Measurements from ENCODE around the gene RBM23. TPM values are rescaled to one million over a fixed set of nuclear protein-coding genes. Genes with fewer than 3 reads are reported as not detected.

RBM23 gene
- polyA plus RNA-seq, 3 donors, result 76.7 to 89.7 (median 85.7) TPM

DNA sequence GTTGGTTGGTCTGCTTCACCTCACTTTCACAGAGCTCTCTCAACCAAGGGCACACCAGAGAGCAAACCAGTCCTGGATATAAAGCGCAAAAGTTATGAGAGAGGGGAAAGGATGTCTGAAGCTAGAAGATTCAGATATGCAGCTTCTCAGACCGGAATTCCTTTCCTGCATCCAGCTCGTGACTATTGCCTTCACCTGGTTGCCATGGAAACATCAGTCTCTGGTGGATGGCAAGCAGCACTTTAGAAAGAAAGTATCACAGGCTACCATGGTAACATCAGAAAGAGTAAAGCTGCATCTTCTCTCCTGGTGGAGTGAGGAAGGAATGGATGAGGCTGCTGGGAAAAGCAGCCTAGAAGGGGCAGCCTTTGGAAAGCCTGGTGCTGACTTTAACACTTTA, 22.2 kb downstream of the RBM23 start:
- H3K27me3 Mint-ChIP-seq (ENCODE audit: low read depth in 3 of 3), result no peaks in the 10 kb centered on the region
- Histone ChIP-seq H3K9ac (ENCODE audit: insufficient read depth, low read length, poor library complexity, severe bottlenecking) (no peak overlapping the region), H3K4me2 (replicated peaks; ENCODE audit: extremely low read depth, low read length, poor library complexity, severe bottlenecking) (no peak overlapping the region), H3K27ac (ENCODE audit: low read depth in 1 of 2, low read length in 2 of 2) (no peak overlapping the region), H3K9me3 (replicated peaks in 1 of 2; ENCODE audit: control insufficient read depth in 1 of 2, insufficient read depth in 1 of 2, low read length in 2 of 2) (no peaks in the 10 kb centered on the region), H2AFZ (ENCODE audit: insufficient read depth, low read depth, low read length, poor library complexity, severe bottlenecking) (no peak overlapping the region), H3K4me1 (ENCODE audit: control insufficient read depth in 1 of 2, insufficient read depth in 2 of 2, low read length in 2 of 2) (no peaks in the 10 kb centered on the region), H3K79me2 (ENCODE audit: insufficient read depth, low read length) (no peaks in the 10 kb centered on the region), H3K36me3 (replicated peaks in 1 of 2; ENCODE audit: control insufficient read depth in 1 of 2, insufficient read depth in 2 of 2, low read length in 2 of 2) (peaks cover 31 to 78% of the 10 kb centered on the region in 2 donors), H3K4me3 (replicated peaks in 1 of 3; ENCODE audit: low read depth in 2 of 3, low read length in 3 of 3) (no peak overlapping the region), H3K27me3 (ENCODE audit: control insufficient read depth in 2 of 2, insufficient read depth in 2 of 2, low read length in 2 of 2) (no peaks in the 10 kb centered on the region), H4K20me1 (ENCODE audit: insufficient read depth, low read length) (peaks cover 3% of the 10 kb centered on the region)
- no peak overlapping the region for H3K4me3 Mint-ChIP-seq
- TF ChIP-seq, protein P1, sequence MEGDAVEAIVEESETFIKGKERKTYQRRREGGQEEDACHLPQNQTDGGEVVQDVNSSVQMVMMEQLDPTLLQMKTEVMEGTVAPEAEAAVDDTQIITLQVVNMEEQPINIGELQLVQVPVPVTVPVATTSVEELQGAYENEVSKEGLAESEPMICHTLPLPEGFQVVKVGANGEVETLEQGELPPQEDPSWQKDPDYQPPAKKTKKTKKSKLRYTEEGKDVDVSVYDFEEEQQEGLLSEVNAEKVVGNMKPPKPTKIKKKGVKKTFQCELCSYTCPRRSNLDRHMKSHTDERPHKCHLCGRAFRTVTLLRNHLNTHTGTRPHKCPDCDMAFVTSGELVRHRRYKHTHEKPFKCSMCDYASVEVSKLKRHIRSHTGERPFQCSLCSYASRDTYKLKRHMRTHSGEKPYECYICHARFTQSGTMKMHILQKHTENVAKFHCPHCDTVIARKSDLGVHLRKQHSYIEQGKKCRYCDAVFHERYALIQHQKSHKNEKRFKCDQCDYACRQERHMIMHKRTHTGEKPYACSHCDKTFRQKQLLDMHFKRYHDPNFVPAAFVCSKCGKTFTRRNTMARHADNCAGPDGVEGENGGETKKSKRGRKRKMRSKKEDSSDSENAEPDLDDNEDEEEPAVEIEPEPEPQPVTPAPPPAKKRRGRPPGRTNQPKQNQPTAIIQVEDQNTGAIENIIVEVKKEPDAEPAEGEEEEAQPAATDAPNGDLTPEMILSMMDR (IDR thresholded peaks at IDR 0.05), result no peak
- H3K9me3 Mint-ChIP-seq, result no peaks in the 10 kb centered on the region
- no peak for DNase-seq
- peaks cover 56 to 71% of the 10 kb centered on the region in 2 donors for H3K36me3 Mint-ChIP-seq
- WGBS (ENCODE audit: insufficient coverage), result 93% methylated on average over 2 of the region's 3 CpGs
- peak overlapping the region in 2 of 7 donors; percentile 18 to 80 for H3K27ac Mint-ChIP-seq
- intact Hi-C loops (cut with micrococcal nuclease), result no loop called here
- peaks cover 2% of the 10 kb centered on the region for H3K4me1 Mint-ChIP-seq

DNA sequence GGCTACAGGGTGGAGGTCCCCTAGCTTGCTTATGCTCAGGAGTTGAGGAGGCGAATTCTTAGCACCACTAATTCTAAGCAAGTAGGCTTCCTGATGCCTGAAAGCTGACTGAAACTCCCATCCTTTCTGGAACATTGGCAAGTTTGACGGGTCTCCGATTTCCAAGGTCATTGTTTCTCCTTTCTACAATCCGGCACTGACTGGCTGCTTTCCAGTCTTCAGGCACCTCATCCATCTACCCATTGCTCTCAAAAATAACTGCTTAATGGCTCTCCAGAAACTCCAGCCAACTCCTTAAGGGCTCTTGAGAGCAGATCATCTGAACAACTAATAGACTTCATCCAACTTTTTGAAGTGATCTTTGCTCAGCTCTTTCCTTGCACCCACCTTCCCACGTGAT, 22.6 kb downstream of the RBM23 start:
- peaks cover 2% of the 10 kb centered on the region for H3K4me1 Mint-ChIP-seq
- WGBS (ENCODE audit: insufficient coverage), result 96% methylated on average over 5 of the region's 5 CpGs
- H3K9me3 Mint-ChIP-seq, result no peaks in the 10 kb centered on the region
- H3K4me3 Mint-ChIP-seq, result no peak overlapping the region
- no peaks in the 10 kb centered on the region for H3K79me2 ChIP-seq (ENCODE audit: insufficient read depth, low read length)
- no peaks in the 10 kb centered on the region for H3K27me3 Mint-ChIP-seq (ENCODE audit: low read depth in 3 of 3)
- TF ChIP-seq, protein P1 (IDR thresholded peaks at IDR 0.05), result no peak
- intact Hi-C loops (cut with micrococcal nuclease), result no loop called here
- H3K27ac Mint-ChIP-seq, result peak overlapping the region in 3 of 7 donors; percentile 1 to 80 (median 52)
- H3K4me1 ChIP-seq (ENCODE audit: control insufficient read depth in 1 of 2, insufficient read depth in 2 of 2, low read length in 2 of 2), result no peaks in the 10 kb centered on the region
- H3K4me3 ChIP-seq (replicated peaks in 1 of 3; ENCODE audit: low read depth in 2 of 3, low read length in 3 of 3), result no peak overlapping the region
- H3K9ac ChIP-seq (ENCODE audit: insufficient read depth, low read length, poor library complexity, severe bottlenecking), result no peak overlapping the region
- no peak overlapping the region for H3K27ac ChIP-seq (ENCODE audit: low read depth in 1 of 2, low read length in 2 of 2)
- H3K36me3 ChIP-seq (replicated peaks in 1 of 2; ENCODE audit: control insufficient read depth in 1 of 2, insufficient read depth in 2 of 2, low read length in 2 of 2), result peaks cover 27 to 74% of the 10 kb centered on the region in 2 donors
- no peaks in the 10 kb centered on the region for H4K20me1 ChIP-seq (ENCODE audit: insufficient read depth, low read length)
- DNase-seq, result no peak
- no peak overlapping the region for H3K4me2 ChIP-seq (replicated peaks; ENCODE audit: extremely low read depth, low read length, poor library complexity, severe bottlenecking)
- H3K36me3 Mint-ChIP-seq, result peaks cover 52 to 67% of the 10 kb centered on the region in 2 donors
- H3K27me3 ChIP-seq (ENCODE audit: control insufficient read depth in 2 of 2, insufficient read depth in 2 of 2, low read length in 2 of 2), result no peaks in the 10 kb centered on the region
- H2AFZ ChIP-seq (ENCODE audit: insufficient read depth, low read depth, low read length, poor library complexity, severe bottlenecking), result no peak overlapping the region
- H3K9me3 ChIP-seq (replicated peaks in 1 of 2; ENCODE audit: control insufficient read depth in 1 of 2, insufficient read depth in 1 of 2, low read length in 2 of 2), result no peaks in the 10 kb centered on the region

Data from CD14-positive monocyte (primary cell).